ENCODE results near the gene ABCC3. TPM values are rescaled to one million over a fixed set of nuclear protein-coding genes. Genes with fewer than 3 reads are reported as not detected.
A peak's percentile ranks its signal among the peaks of the same experiment; 100 is the strongest.

Gene ABCC3
- total RNA-seq, 6 experiments from 2014 or later: 18.4 to 23.6 (median 21.3) TPM

- Mint-ChIP-seq H3K9me3 (no peaks in the 10 kb centered on the region), H3K36me3 (ENCODE audit: low read depth) (no peaks in the 10 kb centered on the region), H3K27me3 (ENCODE audit: insufficient read depth) (peaks cover 35% of the 10 kb centered on the region), H3K4me1 (ENCODE audit: low read depth) (no peaks in the 10 kb centered on the region), H3K4me3 (no peak overlapping the region), H3K27ac (no peak overlapping the region)
- no peak for TF ChIP-seq CTCF (IDR thresholded peaks at IDR 0.05)
- DNase-seq: no peak
These were observed 32.8 kb upstream of the ABCC3 start for GRCh38 chr17:50601823-50602375.

GRCh38 chr17:50602836-50603235 lies 31.8 kb upstream of the ABCC3 start:
- Mint-ChIP-seq H3K9me3 (no peaks in the 10 kb centered on the region), H3K27me3 (ENCODE audit: insufficient read depth) (peaks cover 43% of the 10 kb centered on the region), H3K4me3 (no peak overlapping the region), H3K27ac (no peak overlapping the region), H3K36me3 (ENCODE audit: low read depth) (no peaks in the 10 kb centered on the region), H3K4me1 (ENCODE audit: low read depth) (no peaks in the 10 kb centered on the region)
- DNase-seq: no peak
- TF ChIP-seq CTCF (IDR thresholded peaks at IDR 0.05): no peak

- Mint-ChIP-seq H3K4me1 (ENCODE audit: low read depth) (no peaks in the 10 kb centered on the region), H3K9me3 (no peaks in the 10 kb centered on the region), H3K36me3 (ENCODE audit: low read depth) (no peaks in the 10 kb centered on the region), H3K27ac (no peak overlapping the region), H3K4me3 (no peak overlapping the region), H3K27me3 (ENCODE audit: insufficient read depth) (peaks cover 43% of the 10 kb centered on the region)
- no peak for DNase-seq
- TF ChIP-seq CTCF (IDR thresholded peaks at IDR 0.05): peak; percentile 33; the same call in 1 of the 2 replicates
These were observed 31.3 kb upstream of the ABCC3 start for GRCh38 chr17:50603340-50603739.

- Mint-ChIP-seq H3K4me3 (no peak overlapping the region), H3K36me3 (ENCODE audit: low read depth) (no peaks in the 10 kb centered on the region), H3K27ac (no peak overlapping the region), H3K9me3 (no peaks in the 10 kb centered on the region), H3K4me1 (ENCODE audit: low read depth) (no peaks in the 10 kb centered on the region), H3K27me3 (ENCODE audit: insufficient read depth) (peaks cover 41% of the 10 kb centered on the region)
- TF ChIP-seq CTCF (IDR thresholded peaks at IDR 0.05): no peak
- DNase-seq: no peak
These were observed 30.2 kb upstream of the ABCC3 start for GRCh38 chr17:50604513-50604912.

- H3K27me3 Mint-ChIP-seq (ENCODE audit: insufficient read depth): peaks cover 46% of the 10 kb centered on the region
- H3K9me3 Mint-ChIP-seq: no peaks in the 10 kb centered on the region
- no peaks in the 10 kb centered on the region for H3K4me1 Mint-ChIP-seq (ENCODE audit: low read depth)
- H3K4me3 Mint-ChIP-seq: no peak overlapping the region
- no peaks in the 10 kb centered on the region for H3K36me3 Mint-ChIP-seq (ENCODE audit: low read depth)
- no peak for DNase-seq
- no peak overlapping the region for H3K27ac Mint-ChIP-seq
- TF ChIP-seq CTCF (IDR thresholded peaks at IDR 0.05): no peak
These were observed 29.3 kb upstream of the ABCC3 start for GRCh38 chr17:50605429-50605828.

Measured in HFFc6 (cell line).